Neural progenitor cell (in vitro differentiated cells): ENCODE measurements around the gene IRF9.

Experiments
- CTCF ChIP-seq: fragments of 200-600 bp; sonication (generic); IDR thresholded peaks from 2 replicates; pipeline ENCODE4 v1.5.1; 2017; ENCODE audit warnings: antibody characterized with exemption, mild to moderate bottlenecking
- EZH2phosphoT487 ChIP-seq: fragments of 200-600 bp; sonication (generic); IDR thresholded peaks from 2 replicates; pipeline ENCODE4 v1.6.1; 2017; ENCODE audit warnings: antibody characterized with exemption

DNA sequence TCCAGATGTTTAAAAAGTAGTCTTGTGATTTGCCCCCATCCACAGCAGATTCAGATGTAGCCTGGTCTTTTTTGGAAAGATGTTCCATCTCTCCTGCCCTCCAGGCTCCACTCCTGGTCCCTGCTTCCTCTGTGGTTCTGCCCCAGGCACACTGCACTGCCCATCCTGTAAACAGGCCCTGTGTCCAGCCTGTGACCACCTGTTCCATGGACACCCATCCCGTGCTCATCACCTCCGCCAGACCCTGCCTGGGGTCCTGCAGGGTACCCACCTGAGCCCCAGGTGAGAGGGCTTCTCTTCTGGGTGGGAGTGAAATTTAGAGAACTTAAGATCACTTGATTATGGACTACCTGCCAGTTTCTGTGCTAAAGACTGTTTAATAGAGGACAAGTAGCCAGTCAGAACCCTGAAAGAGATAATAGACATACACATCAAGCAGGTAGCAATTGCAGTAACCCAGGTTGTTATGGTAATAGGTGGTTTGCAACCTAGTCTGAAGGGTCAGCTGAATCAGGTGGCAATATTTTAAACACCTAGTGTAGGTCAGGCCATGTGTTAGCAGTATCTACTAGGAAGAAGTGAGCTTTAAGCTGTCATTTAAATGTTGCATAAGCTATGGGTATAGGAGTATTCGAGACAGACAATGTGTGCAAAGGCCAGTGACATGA lies 11.6 kb upstream of the IRF9 start:
- TF ChIP-seq CTCF (no peak), EZH2phosphoT487 (no peak)
